HG02623 (cell line): Measurements from ENCODE around the gene MRPL41.
"Not testable (repeated sequence)": the region's sequence is repeated elsewhere in the genome, so short reads cannot be mapped to it uniquely, and the experiment has no call there.

Source experiments
- ATAC-seq: cut with Tn5 transposase; IDR thresholded peaks from one replicate; pipeline ENCODE4 v1.9.1; 2021; ENCODE audit warnings: moderate library complexity; ENCODE audit not compliant: unreplicated experiment

MRPL41 gene

GRCh38 chr9:137581361-137582285, 29.9 kb downstream of the MRPL41 start:
- ATAC-seq, result no peak

- no peak for ATAC-seq
Measured at GRCh38 chr9:137582286-137582860, 30.7 kb downstream of the MRPL41 start.

GRCh38 chr9:137583347-137583746, 31.7 kb downstream of the MRPL41 start:
- ATAC-seq, result no peak

- ATAC-seq, result no peak
Measured at GRCh38 chr9:137583957-137584356, 32.3 kb downstream of the MRPL41 start.

- ATAC-seq, result no peak
Measured at GRCh38 chr9:137586854-137587253, 35.2 kb downstream of the MRPL41 start.

- no peak for ATAC-seq
Measured at GRCh38 chr9:137588311-137588710, 36.6 kb downstream of the MRPL41 start.

GRCh38 chr9:137588891-137589290, 37.2 kb downstream of the MRPL41 start:
- ATAC-seq, result no peak

GRCh38 chr9:137589441-137590122, 37.9 kb downstream of the MRPL41 start:
- ATAC-seq, result peak; percentile 15

GRCh38 chr9:137590123-137590468, 38.4 kb downstream of the MRPL41 start:
- no peak for ATAC-seq

GRCh38 chr9:137590469-137591383, 39.0 kb downstream of the MRPL41 start, which contains the start of gene ZMYND19:
TSS of gene ZMYND19 (minus strand) at chr9:137590512. CDS start at chr9:137590263, 249 bp downstream.
- ATAC-seq, result peak; percentile 77

- no peak for ATAC-seq
Measured at GRCh38 chr9:137592767-137593166, 41.1 kb downstream of the MRPL41 start.

GRCh38 chr9:137593176-137593575, 41.5 kb downstream of the MRPL41 start:
- ATAC-seq, result no peak

GRCh38 chr9:137596577-137596976, 44.9 kb downstream of the MRPL41 start:
- not testable (repeated sequence) for ATAC-seq

- ATAC-seq, result no peak
Measured at GRCh38 chr9:137598943-137599342, 47.3 kb downstream of the MRPL41 start.
